ENCODE results near the gene TSPAN4.

The TSPAN4 gene

DNA sequence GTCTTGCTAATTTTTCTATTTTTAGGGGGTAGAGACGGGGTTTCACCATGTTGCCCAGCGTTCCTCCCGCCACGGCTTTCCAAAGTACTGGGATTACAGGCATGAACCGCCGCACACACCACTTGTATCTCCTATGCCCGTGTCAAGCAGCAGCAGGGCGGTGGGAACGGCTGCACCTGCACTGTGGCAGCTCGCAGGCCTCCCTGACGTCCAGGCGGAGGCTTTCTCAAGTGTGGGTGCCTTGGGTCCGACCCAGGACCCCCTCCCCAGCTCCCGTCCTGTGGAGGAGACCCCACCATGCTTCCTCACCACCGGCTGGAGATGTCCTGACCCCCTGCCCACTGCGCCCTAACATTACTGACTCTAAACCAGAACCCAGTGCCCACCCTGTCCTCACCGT is 25.7 kb downstream of the TSPAN4 start:
- no peaks in the 10 kb centered on the region for H3K27me3 Mint-ChIP-seq
- H3K36me3 Mint-ChIP-seq (ENCODE audit: insufficient read depth) = no peaks in the 10 kb centered on the region
- H3K4me1 Mint-ChIP-seq (ENCODE audit: low read depth in 2 of 2) = peaks cover 0 to 2% of the 10 kb centered on the region in 2 donors
- no peak for DNase-seq
- H3K27ac Mint-ChIP-seq = peak overlapping the region in 1 of 2 donors; percentile 59
- no peaks in the 10 kb centered on the region for H3K9me3 Mint-ChIP-seq
- ATAC-seq (replicated peaks) = no peak
- no peak overlapping the region for H3K4me3 Mint-ChIP-seq

DNA sequence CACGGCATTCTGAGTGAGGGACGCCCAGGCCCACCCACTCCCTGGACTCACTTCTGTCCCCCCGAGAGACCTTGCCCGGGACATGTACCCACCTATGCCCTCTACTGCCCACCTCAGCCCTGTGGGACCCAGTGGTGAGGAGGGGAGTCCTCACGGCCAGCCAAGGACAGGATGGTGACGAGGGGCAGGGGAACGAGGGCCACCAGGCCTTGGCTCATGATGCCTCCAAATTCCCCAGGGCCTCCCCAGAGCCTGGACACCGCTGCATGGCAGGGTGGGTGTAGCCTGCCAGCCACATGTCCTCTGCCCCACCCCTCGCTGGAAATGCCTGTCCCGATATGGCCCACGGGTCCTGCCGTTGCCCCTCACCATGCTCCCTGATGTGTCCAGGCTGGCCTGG is 26.1 kb downstream of the TSPAN4 start:
- Mint-ChIP-seq H3K4me3 (no peak overlapping the region), H3K4me1 (ENCODE audit: low read depth in 2 of 2) (peaks cover 0 to 2% of the 10 kb centered on the region in 2 donors), H3K9me3 (no peaks in the 10 kb centered on the region), H3K36me3 (ENCODE audit: insufficient read depth) (no peaks in the 10 kb centered on the region), H3K27ac (peak overlapping the region in 1 of 2 donors; percentile 59), H3K27me3 (no peaks in the 10 kb centered on the region)
- DNase-seq (no peak), ATAC-seq (replicated peaks) (no peak)

DNA sequence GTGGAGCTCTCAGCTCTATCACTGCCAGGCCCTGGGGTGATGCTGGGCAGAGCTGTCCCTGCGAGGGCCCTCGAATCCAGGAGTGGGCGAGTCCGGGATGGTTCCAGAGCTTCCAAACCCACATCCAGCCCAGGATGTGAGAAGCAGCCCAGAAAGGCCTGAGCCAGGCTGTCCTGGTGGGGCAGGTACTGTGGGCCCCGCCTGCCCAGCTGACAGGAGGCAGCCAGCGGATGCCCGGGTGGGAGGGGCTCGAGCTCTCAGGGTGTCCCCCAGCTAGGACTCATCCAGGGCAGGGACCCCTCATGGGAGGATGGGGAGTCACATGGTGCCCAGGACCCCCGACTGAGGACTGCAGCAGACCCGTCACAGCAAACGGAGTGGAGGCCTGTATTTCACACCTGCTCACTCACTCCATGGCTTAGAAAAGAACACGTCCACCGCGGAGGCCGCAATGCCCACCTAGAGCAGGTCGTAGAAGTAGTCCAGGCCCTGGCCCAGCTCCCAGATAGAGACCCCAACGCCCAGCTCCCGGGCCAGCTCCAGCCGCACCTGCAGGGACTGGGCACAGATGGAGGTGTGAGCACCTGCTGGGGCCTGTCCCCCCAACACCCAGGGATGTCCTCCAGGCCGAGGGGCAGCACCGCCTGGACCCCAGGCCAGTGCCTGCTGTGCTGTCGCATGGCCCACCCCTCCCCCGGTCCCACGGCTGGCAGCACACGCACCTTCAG is 26.9 kb downstream of the TSPAN4 start:
- no peak overlapping the region for H3K4me3 Mint-ChIP-seq
- DNase-seq (no peak), ATAC-seq (replicated peaks) (no peak)
- H3K27ac Mint-ChIP-seq = peak overlapping the region; percentile 28 to 59
- H3K27me3 Mint-ChIP-seq = no peaks in the 10 kb centered on the region
- H3K4me1 Mint-ChIP-seq (ENCODE audit: low read depth in 2 of 2) = peaks cover 0 to 2% of the 10 kb centered on the region in 2 donors
- no peaks in the 10 kb centered on the region for H3K36me3 Mint-ChIP-seq (ENCODE audit: insufficient read depth)
- no peaks in the 10 kb centered on the region for H3K9me3 Mint-ChIP-seq

DNA sequence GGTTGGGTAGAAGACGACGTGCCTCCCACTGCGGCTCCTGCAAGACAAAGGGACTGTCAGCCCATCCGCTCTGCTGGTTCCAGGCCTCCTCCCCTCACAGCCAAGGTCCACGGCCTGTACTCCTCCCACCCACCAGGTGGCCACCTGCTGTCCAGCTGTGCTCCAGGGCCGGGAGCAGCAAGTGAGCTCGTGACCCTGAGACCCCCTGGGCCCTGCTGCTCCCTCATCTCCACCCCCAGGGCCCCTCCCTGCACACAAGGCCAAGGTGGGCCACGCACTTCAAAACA is 27.4 kb downstream of the TSPAN4 start:
- peak overlapping the region in 1 of 2 donors; percentile 28 for H3K27ac Mint-ChIP-seq
- H3K4me3 Mint-ChIP-seq = no peak overlapping the region
- H3K9me3 Mint-ChIP-seq = no peaks in the 10 kb centered on the region
- DNase-seq (no peak), ATAC-seq (replicated peaks) (no peak)
- no peaks in the 10 kb centered on the region for H3K36me3 Mint-ChIP-seq (ENCODE audit: insufficient read depth)
- peaks cover 0 to 2% of the 10 kb centered on the region in 2 donors for H3K4me1 Mint-ChIP-seq (ENCODE audit: low read depth in 2 of 2)
- no peaks in the 10 kb centered on the region for H3K27me3 Mint-ChIP-seq

DNA sequence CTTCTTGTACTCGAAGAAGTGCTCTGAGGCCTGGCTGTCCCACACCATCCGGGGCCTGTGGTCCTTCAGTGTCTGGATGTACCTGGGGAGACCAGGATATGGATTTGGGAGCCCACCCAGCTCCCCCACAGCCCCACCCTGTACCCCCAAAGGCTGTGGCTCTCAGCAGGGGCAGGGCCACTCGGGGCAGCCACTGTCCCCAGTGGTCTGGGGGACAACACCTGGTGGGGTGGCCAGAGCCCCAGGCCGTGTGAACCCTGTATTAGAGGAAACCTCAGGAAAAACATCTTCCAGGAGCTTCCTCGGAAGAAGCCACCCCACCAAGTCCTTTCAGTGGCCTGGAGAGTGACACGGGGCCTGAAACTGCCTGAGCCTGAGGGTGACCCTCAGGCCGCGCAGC is 27.8 kb downstream of the TSPAN4 start:
- DNase-seq = no peak
- no peaks in the 10 kb centered on the region for H3K36me3 Mint-ChIP-seq (ENCODE audit: insufficient read depth)
- H3K4me1 Mint-ChIP-seq (ENCODE audit: low read depth in 2 of 2) = peaks cover 0 to 2% of the 10 kb centered on the region in 2 donors
- H3K27me3 Mint-ChIP-seq = no peaks in the 10 kb centered on the region
- H3K4me3 Mint-ChIP-seq = no peak overlapping the region
- H3K27ac Mint-ChIP-seq = peak overlapping the region in 1 of 2 donors; percentile 28
- no peak for ATAC-seq (replicated peaks)
- H3K9me3 Mint-ChIP-seq = no peaks in the 10 kb centered on the region

DNA sequence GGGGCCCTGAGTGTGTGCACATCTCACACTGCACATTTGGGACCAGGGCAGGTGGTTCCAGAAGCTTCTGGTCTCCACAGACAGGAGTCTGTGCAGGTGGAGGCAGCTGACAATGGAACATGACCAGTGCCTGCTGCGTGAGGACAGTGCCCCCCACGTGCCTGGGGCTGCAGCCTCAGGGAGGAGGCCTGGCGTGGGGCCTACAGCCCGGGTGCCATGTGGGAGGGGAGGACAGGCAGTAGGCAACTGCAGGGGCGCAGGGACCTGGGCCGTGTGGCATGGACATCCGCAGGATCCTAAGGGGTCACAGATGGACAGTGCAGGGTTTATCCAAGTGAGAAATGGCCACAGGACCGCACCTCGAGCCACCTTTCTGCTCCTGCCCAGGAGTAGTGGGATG is 28.8 kb downstream of the TSPAN4 start:
- Mint-ChIP-seq H3K9me3 (no peaks in the 10 kb centered on the region), H3K27me3 (no peaks in the 10 kb centered on the region), H3K4me1 (ENCODE audit: low read depth in 2 of 2) (peaks cover 0 to 4% of the 10 kb centered on the region in 2 donors), H3K4me3 (no peak overlapping the region), H3K36me3 (ENCODE audit: insufficient read depth) (no peaks in the 10 kb centered on the region), H3K27ac (no peak overlapping the region)
- ATAC-seq (replicated peaks) (no peak), DNase-seq (no peak)

DNA sequence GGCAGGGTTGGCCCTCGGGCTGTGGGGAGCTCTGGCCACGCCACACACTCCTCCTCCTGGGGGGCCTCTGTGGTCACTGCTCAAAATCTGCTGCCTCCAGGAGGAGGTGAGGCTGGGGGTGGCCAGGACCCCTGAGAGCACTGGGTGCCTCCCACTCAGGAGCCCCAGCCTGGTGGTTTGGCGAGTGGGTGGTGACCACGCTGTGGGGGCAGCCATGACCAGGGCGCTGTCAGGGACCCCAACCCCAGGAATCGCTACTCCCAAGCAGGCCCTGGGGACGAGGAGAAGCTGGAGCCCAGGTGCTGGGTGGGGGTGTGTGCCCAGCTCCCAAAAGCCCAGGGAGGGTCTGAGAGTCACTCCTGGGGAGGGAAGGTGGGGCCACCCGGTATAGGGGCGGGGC is 30.1 kb downstream of the TSPAN4 start:
- Mint-ChIP-seq H3K27me3 (no peaks in the 10 kb centered on the region), H3K9me3 (no peaks in the 10 kb centered on the region), H3K4me3 (no peak overlapping the region), H3K36me3 (ENCODE audit: insufficient read depth) (no peaks in the 10 kb centered on the region), H3K27ac (peak overlapping the region in 1 of 2 donors; percentile 68), H3K4me1 (ENCODE audit: low read depth in 2 of 2) (peaks cover 0 to 6% of the 10 kb centered on the region in 2 donors)
- ATAC-seq (replicated peaks) (no peak), DNase-seq (no peak)

DNA sequence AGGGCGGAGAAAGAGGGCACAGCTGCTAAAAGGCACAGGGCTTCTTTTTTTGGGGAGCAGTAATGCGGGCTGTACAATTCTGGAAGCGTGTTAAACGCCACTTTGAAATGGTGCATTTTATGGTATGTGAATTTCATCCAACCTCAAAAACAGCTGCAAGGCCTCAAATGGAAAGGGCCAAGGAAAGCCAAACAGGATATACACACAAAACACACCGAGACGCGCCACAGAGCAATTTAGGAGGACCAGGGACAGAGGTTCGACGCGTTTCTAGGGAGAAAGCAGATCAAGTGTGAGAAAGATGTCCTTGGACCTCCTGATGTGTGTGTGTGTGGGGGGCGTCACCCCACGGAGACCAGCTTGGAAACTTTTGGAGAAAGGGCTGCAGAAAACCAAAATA is 31.1 kb downstream of the TSPAN4 start:
- H3K36me3 Mint-ChIP-seq (ENCODE audit: insufficient read depth) = no peaks in the 10 kb centered on the region
- DNase-seq (no peak), ATAC-seq (replicated peaks) (no peak)
- no peaks in the 10 kb centered on the region for H3K27me3 Mint-ChIP-seq
- no peaks in the 10 kb centered on the region for H3K9me3 Mint-ChIP-seq
- H3K4me3 Mint-ChIP-seq = no peak overlapping the region
- peaks cover 0 to 6% of the 10 kb centered on the region in 2 donors for H3K4me1 Mint-ChIP-seq (ENCODE audit: low read depth in 2 of 2)
- peak overlapping the region; percentile 57 to 68 for H3K27ac Mint-ChIP-seq

DNA sequence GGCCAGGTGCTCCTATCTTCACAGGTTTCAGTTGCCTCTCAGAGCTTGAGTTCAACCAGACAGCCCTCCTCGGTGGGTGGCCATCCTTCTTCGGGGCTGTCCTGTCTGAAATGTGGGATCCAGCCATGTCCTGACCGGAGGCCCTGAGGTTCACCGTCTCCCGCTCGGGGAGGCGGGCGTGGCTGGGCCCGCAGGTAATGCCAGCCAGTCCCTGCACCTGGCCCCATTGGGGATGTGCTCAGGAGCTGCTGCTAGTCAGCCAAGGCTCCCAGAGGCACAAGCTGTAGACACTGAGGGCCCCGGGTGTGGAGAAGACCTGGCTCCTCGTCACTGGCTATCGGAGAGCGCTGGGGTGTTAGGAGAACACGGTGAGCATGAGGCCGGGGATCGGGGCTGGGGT is 32.6 kb downstream of the TSPAN4 start:
- Mint-ChIP-seq H3K9me3 (no peaks in the 10 kb centered on the region), H3K36me3 (ENCODE audit: insufficient read depth) (no peaks in the 10 kb centered on the region), H3K4me3 (no peak overlapping the region), H3K4me1 (ENCODE audit: low read depth in 2 of 2) (peaks cover 0 to 6% of the 10 kb centered on the region in 2 donors), H3K27me3 (no peaks in the 10 kb centered on the region), H3K27ac (no peak overlapping the region)
- ATAC-seq (replicated peaks) (no peak), DNase-seq (no peak)

DNA sequence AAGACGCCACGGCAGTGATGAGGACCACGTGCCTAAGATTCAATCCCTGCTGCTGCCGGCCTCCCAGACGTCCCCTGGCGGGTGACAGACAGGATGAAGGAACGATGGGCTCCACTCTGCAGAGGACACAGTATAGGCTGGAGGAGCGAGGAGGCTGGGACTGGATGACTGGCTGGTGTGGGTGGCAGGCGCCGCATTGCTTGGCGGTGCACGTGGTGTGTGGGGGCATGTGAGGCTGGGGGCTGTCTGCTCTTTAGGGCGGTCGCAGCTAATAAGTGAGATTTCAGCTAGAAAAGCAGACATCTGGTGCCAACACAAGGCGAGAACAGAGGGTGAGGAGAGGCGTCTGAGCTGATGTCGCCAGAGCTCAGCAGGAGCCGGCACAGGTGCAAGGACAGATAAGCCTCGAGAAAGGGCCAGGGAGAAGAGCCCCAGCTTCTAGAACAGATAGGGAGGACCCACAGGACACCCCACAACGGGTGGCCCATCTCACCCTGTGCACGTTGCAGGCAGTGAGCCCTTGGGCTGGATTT is 33.2 kb downstream of the TSPAN4 start:
- Mint-ChIP-seq H3K27me3 (no peaks in the 10 kb centered on the region), H3K36me3 (ENCODE audit: insufficient read depth) (no peaks in the 10 kb centered on the region), H3K4me3 (no peak overlapping the region), H3K27ac (peak overlapping the region; percentile 71 to 82), H3K4me1 (ENCODE audit: low read depth in 2 of 2) (peaks cover 0 to 6% of the 10 kb centered on the region in 2 donors), H3K9me3 (no peaks in the 10 kb centered on the region)
- ATAC-seq (replicated peaks) (no peak), DNase-seq (no peak)

DNA sequence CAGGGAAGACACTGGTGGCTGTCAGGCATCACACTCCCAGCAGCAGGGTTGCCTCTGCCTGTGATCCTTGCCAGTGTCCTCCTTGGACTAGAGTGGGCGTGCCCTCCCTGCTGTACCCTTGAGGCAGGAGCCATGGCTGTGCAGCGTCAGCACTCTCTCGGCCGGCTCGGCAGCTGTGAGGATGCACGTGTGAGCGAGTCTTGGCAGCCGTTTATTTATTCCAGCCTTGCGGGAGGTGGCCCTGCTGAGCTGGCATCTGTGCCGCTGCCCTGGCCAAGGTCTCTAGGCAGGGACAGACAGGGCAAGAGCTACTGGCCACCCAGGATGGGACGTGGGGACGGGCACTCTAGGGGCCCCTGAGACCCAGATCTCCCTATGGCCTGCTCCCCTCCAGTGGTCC is 33.9 kb downstream of the TSPAN4 start:
- DNase-seq = no peak
- Mint-ChIP-seq H3K4me1 (ENCODE audit: low read depth in 2 of 2) (peaks cover 0 to 6% of the 10 kb centered on the region in 2 donors), H3K9me3 (no peaks in the 10 kb centered on the region), H3K36me3 (ENCODE audit: insufficient read depth) (peaks cover 3% of the 10 kb centered on the region), H3K4me3 (no peak overlapping the region), H3K27ac (no peak overlapping the region), H3K27me3 (no peaks in the 10 kb centered on the region)
- no peak for ATAC-seq (replicated peaks)

DNA sequence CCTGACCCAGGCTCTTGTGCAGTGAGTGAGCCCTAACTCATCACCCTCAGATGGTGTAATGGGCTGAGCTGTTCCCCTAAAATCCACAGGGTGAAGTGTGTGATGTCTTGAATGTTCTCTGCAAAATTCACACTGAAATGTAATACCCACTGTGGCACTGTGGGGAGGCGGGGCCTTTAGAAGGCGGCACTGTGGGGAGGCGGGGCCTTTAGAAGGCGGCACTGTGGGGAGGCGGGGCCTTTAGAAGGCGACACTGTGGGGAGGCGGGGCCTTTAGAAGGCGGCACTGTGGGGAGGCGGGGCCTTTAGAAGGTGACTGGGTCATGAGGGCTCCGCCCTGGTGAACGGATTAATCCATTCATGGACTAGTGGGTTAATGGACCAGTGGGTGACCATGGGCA is 34.9 kb downstream of the TSPAN4 start:
- no peaks in the 10 kb centered on the region for H3K9me3 Mint-ChIP-seq
- DNase-seq = no peak
- ATAC-seq (replicated peaks) = no peak
- no peak overlapping the region for H3K4me3 Mint-ChIP-seq
- H3K36me3 Mint-ChIP-seq (ENCODE audit: insufficient read depth) = peaks cover 9% of the 10 kb centered on the region
- no peak overlapping the region for H3K27ac Mint-ChIP-seq
- no peaks in the 10 kb centered on the region for H3K27me3 Mint-ChIP-seq
- H3K4me1 Mint-ChIP-seq (ENCODE audit: low read depth in 2 of 2) = peaks cover 0 to 6% of the 10 kb centered on the region in 2 donors

DNA sequence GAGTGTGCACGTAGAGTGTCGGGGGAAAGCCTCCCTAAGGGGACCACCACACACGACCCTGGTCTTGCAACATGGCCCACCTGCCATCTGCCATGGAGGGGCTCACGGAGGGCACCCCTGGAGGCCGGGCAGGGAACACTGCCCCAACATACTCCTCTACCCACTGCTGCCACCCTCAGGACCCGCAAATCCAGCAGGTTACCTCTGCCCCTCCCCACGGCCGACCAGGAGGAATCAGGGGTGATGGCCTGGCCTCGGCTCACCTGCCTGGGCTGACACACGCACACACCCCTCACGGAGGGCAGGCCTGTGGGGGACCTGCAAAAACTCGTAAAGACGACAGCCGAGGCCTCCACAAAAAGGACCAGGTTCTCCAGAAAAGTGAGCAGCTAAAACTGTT is 37.8 kb downstream of the TSPAN4 start:
- Mint-ChIP-seq H3K27ac (no peak overlapping the region), H3K36me3 (ENCODE audit: insufficient read depth) (peaks cover 9% of the 10 kb centered on the region), H3K27me3 (no peaks in the 10 kb centered on the region), H3K4me1 (ENCODE audit: low read depth in 2 of 2) (peaks cover 0 to 4% of the 10 kb centered on the region in 2 donors), H3K9me3 (no peaks in the 10 kb centered on the region), H3K4me3 (no peak overlapping the region)
- DNase-seq = no peak
- ATAC-seq (replicated peaks) = no peak

DNA sequence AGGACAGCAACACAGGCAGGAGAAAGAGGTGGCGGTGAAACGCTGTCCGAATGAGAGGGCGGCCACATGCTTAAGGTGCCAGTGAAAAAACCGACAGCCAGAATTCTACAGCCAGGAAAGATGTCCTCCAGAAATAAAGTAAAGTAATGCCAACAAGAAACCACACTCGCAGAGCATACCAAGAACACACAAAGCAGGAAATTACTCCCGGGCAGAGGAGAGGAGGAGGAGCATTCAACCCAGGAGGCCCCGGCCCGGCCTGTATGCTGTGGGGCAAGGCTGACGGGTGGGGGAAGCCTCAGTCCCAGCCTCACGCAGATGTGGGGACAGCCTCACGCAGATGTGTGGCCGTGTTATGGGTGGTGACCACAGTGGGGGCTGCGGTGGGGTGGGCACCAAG is 39.9 kb downstream of the TSPAN4 start:
- Mint-ChIP-seq H3K27me3 (no peaks in the 10 kb centered on the region), H3K36me3 (ENCODE audit: insufficient read depth) (peaks cover 18% of the 10 kb centered on the region), H3K27ac (no peak overlapping the region), H3K4me3 (no peak overlapping the region), H3K9me3 (no peaks in the 10 kb centered on the region), H3K4me1 (ENCODE audit: low read depth in 2 of 2) (peaks cover 0 to 2% of the 10 kb centered on the region in 2 donors)
- ATAC-seq (replicated peaks) = no peak
- DNase-seq = no peak

Measured in effector memory CD8-positive, alpha-beta T cell (primary cell).